ENCODE measurements around the gene OR6K3.
A peak's percentile ranks its signal among the peaks of the same experiment; 100 is the strongest.
"Not testable (repeated sequence)": the region's sequence is repeated elsewhere in the genome, so short reads cannot be mapped to it uniquely, and the experiment has no call there.

Gene OR6K3
- total RNA-seq, result 0 reads per million in 2 donors

GRCh38 chr1:158720620-158721019 is at the start of gene OR6K3:
Gene OR6K3, minus strand, starts transcription at chr1:158720720. Its CDS starts 2,605 bp downstream, at chr1:158718115.
- no peak for DNase-seq

GRCh38 chr1:158754420-158754819 is 33.9 kb upstream of the OR6K3 start, which contains the start of gene OR6K6:
Gene OR6K6, plus strand, starts transcription at chr1:158754720. Its CDS starts 168 bp downstream, at chr1:158754888.
- no peak for DNase-seq

- no peak for DNase-seq
These were observed 31.7 kb upstream of the OR6K3 start for GRCh38 chr1:158752155-158752712.

GRCh38 chr1:158735848-158736247 is 15.3 kb upstream of the OR6K3 start:
- no peak for DNase-seq

GRCh38 chr1:158732524-158732923 is 12.0 kb upstream of the OR6K3 start:
- no peak for DNase-seq

GRCh38 chr1:158731707-158732106 is 11.2 kb upstream of the OR6K3 start:
- DNase-seq, result no peak

- no peak for DNase-seq
These were observed 9.9 kb upstream of the OR6K3 start for GRCh38 chr1:158730453-158730852.

GRCh38 chr1:158728510-158729225 is 8.1 kb upstream of the OR6K3 start:
- peak in 1 of 5 experiments; percentile 12 for DNase-seq

GRCh38 chr1:158724442-158724841 is 3.9 kb upstream of the OR6K3 start:
- no peak for DNase-seq

GRCh38 chr1:158719664-158720063 is 856 bp downstream of the OR6K3 start:
- DNase-seq, result no peak

- no peak for DNase-seq
These were observed 3.2 kb downstream of the OR6K3 start for GRCh38 chr1:158717344-158717743.

- DNase-seq, result peak in 1 of 5 experiments; percentile 93
These were observed 4.2 kb downstream of the OR6K3 start for GRCh38 chr1:158716335-158716734.

GRCh38 chr1:158714754-158715153 is 5.8 kb downstream of the OR6K3 start:
- peak in 1 of 5 experiments; percentile 8 for DNase-seq

GRCh38 chr1:158711098-158711497 is 9.4 kb downstream of the OR6K3 start:
- DNase-seq, result no peak

GRCh38 chr1:158706096-158706495 is 14.4 kb downstream of the OR6K3 start:
- DNase-seq, result no peak

GRCh38 chr1:158700552-158700951 is 20.0 kb downstream of the OR6K3 start, which contains the start of gene OR6K2:
Gene OR6K2, minus strand, starts transcription at chr1:158700652. Its CDS starts 0 bp downstream, at chr1:158700652.
- no peak for DNase-seq

GRCh38 chr1:158694596-158694995 is 25.9 kb downstream of the OR6K3 start:
- no peak for DNase-seq

GRCh38 chr1:158692356-158692755 is 28.2 kb downstream of the OR6K3 start:
- no peak for DNase-seq

- DNase-seq, result no peak
These were observed 28.6 kb downstream of the OR6K3 start for GRCh38 chr1:158691907-158692306.

GRCh38 chr1:158691149-158691548 is 29.4 kb downstream of the OR6K3 start:
- DNase-seq, result not testable (repeated sequence)

- no peak for DNase-seq
These were observed 30.6 kb downstream of the OR6K3 start for GRCh38 chr1:158689875-158690274.

GRCh38 chr1:158689110-158689509 is 31.4 kb downstream of the OR6K3 start:
- no peak for DNase-seq

GRCh38 chr1:158688343-158688742 is 32.2 kb downstream of the OR6K3 start:
- DNase-seq, result not testable (repeated sequence)

GRCh38 chr1:158687037-158687436 is 33.5 kb downstream of the OR6K3 start:
- no peak for DNase-seq

Measured in T-helper 2 cell (primary cell).